NCI-H1417 treated with DMSO at 0.1 percent for 48 hours (cell line): ENCODE data around the gene HKDC1.
"Not testable (repeated sequence)": the region's sequence is repeated elsewhere in the genome, so short reads cannot be mapped to it uniquely, and the experiment has no call there.

ENCODE experiments used
- DNase-seq: peaks from one replicate; lab custom pipeline; 2025; lab: John Stamatoyannopoulos, UW

Gene HKDC1

GRCh38 chr10:69278446-69278963 lies 58.4 kb downstream of the HKDC1 start, which contains the start of gene HK1:
TSS of gene HK1 (plus strand) at chr10:69278496.
- DNase-seq: no peak

- DNase-seq: no peak
These were observed 59.0 kb downstream of the HKDC1 start for GRCh38 chr10:69279110-69279509.

- DNase-seq: no peak
These were observed 61.6 kb downstream of the HKDC1 start for GRCh38 chr10:69281507-69282413.

- not testable (repeated sequence) for DNase-seq
These were observed 64.3 kb downstream of the HKDC1 start for GRCh38 chr10:69284402-69284801.

GRCh38 chr10:69285699-69286098 lies 65.6 kb downstream of the HKDC1 start:
- DNase-seq: no peak

- DNase-seq: no peak
These were observed 67.0 kb downstream of the HKDC1 start for GRCh38 chr10:69287181-69287580.

- no peak for DNase-seq
These were observed 70.9 kb downstream of the HKDC1 start for GRCh38 chr10:69290993-69291392.

- no peak for DNase-seq
These were observed 72.3 kb downstream of the HKDC1 start for GRCh38 chr10:69292459-69292858.

- DNase-seq: no peak
These were observed 75.0 kb downstream of the HKDC1 start for GRCh38 chr10:69295027-69295636.

GRCh38 chr10:69303632-69304051 lies 83.5 kb downstream of the HKDC1 start:
- DNase-seq: no peak

- DNase-seq: no peak
These were observed 86.3 kb downstream of the HKDC1 start for GRCh38 chr10:69306421-69306820.

GRCh38 chr10:69307434-69307833 lies 87.3 kb downstream of the HKDC1 start:
- DNase-seq: no peak

- DNase-seq: not testable (repeated sequence)
These were observed 88.2 kb downstream of the HKDC1 start for GRCh38 chr10:69308304-69308703.

- no peak for DNase-seq
These were observed 91.2 kb downstream of the HKDC1 start for GRCh38 chr10:69311309-69311708.

- no peak for DNase-seq
These were observed 92.4 kb downstream of the HKDC1 start for GRCh38 chr10:69312528-69312927.

GRCh38 chr10:69315100-69315542 lies 95.0 kb downstream of the HKDC1 start:
- no peak for DNase-seq

GRCh38 chr10:69315610-69316312 lies 95.6 kb downstream of the HKDC1 start:
- no peak for DNase-seq

- DNase-seq: no peak
These were observed 96.4 kb downstream of the HKDC1 start for GRCh38 chr10:69316313-69317059.
